GM20431 (cell line): ENCODE data around the gene DNAH14.
"Not testable (repeated sequence)": the region's sequence is repeated elsewhere in the genome, so short reads cannot be mapped to it uniquely, and the experiment has no call there.

Experiments used
- in situ Hi-C: fragments of 300-500 bp; cut with MseI, MboI; formaldehyde crosslinking; loops from one replicate; pipeline ENCODE4 v1.15.0; 2020; ENCODE audit warnings: low sequenced_read_pairs; ENCODE audit not compliant: unreplicated experiment

Gene DNAH14

GRCh38 chr1:224920930-224921329, 8.5 kb upstream of the DNAH14 start:
- in situ Hi-C loops: no loop called here

- in situ Hi-C loops: no loop called here
Observed at GRCh38 chr1:224921354-224921753, 8.1 kb upstream of the DNAH14 start.

GRCh38 chr1:224922404-224923164, 6.9 kb upstream of the DNAH14 start:
- in situ Hi-C loops: no loop called here

GRCh38 chr1:224923726-224924125, 5.7 kb upstream of the DNAH14 start:
- in situ Hi-C loops: no loop called here

- in situ Hi-C loops: not testable (repeated sequence)
Observed at GRCh38 chr1:224927631-224928030, 1.8 kb upstream of the DNAH14 start.

GRCh38 chr1:224928906-224929305, 569 bp upstream of the DNAH14 start:
- in situ Hi-C loops: no loop called here

GRCh38 chr1:224931605-224932004, 2.1 kb downstream of the DNAH14 start:
- in situ Hi-C loops: no loop called here

GRCh38 chr1:224932607-224933249, 3.3 kb downstream of the DNAH14 start:
- in situ Hi-C loops: no loop called here

- in situ Hi-C loops: no loop called here
Observed at GRCh38 chr1:224933584-224933983, 4.1 kb downstream of the DNAH14 start.

GRCh38 chr1:224938652-224939051, 9.2 kb downstream of the DNAH14 start:
- in situ Hi-C loops: no loop called here

- in situ Hi-C loops: no loop called here
Observed at GRCh38 chr1:224939844-224940425, 10.5 kb downstream of the DNAH14 start.

GRCh38 chr1:224940735-224941134, 11.3 kb downstream of the DNAH14 start:
- in situ Hi-C loops: not testable (repeated sequence)

- in situ Hi-C loops: not testable (repeated sequence)
Observed at GRCh38 chr1:224945651-224946348, 16.3 kb downstream of the DNAH14 start.

- in situ Hi-C loops: not testable (repeated sequence)
Observed at GRCh38 chr1:224946349-224946691, 16.8 kb downstream of the DNAH14 start.

- in situ Hi-C loops: no loop called here
Observed at GRCh38 chr1:224957696-224958095, 28.2 kb downstream of the DNAH14 start.

- in situ Hi-C loops: no loop called here
Observed at GRCh38 chr1:224958490-224958889, 29.0 kb downstream of the DNAH14 start.

- in situ Hi-C loops: no loop called here
Observed at GRCh38 chr1:224959115-224959514, 29.6 kb downstream of the DNAH14 start.

GRCh38 chr1:224959656-224960055, 30.2 kb downstream of the DNAH14 start:
- in situ Hi-C loops: no loop called here

GRCh38 chr1:224980181-224980580, 50.7 kb downstream of the DNAH14 start:
- in situ Hi-C loops: no loop called here

- in situ Hi-C loops: not testable (repeated sequence)
Observed at GRCh38 chr1:224981922-224982354, 52.5 kb downstream of the DNAH14 start.

- in situ Hi-C loops: no loop called here
Observed at GRCh38 chr1:224988042-224988441, 58.6 kb downstream of the DNAH14 start.
